BLaER1 treated with 17β-estradiol and CSF1 and Interleukin-3, amounts not matched to agents 10 nM and 100 nM (cell line): Measurements from ENCODE around the gene TMEM184A.

Experiments
- H3K27ac ChIP-seq, 11 experiments: shearing (Covaris generic); formaldehyde crosslinking; 2 replicates each; pipeline ENCODE4 v1.8.1; 2022
- H3K27me3 ChIP-seq, 11 experiments: shearing (Covaris generic); formaldehyde crosslinking; 2 replicates each; pipeline ENCODE4 v1.8.1; 2022
- H3K36me3 ChIP-seq, 11 experiments: shearing (Covaris generic); formaldehyde crosslinking; 2 replicates each; pipeline ENCODE4 v1.8.1; 2022
- H3K4me1 ChIP-seq, 10 experiments: shearing (Covaris generic); formaldehyde crosslinking; 2 replicates each; pipeline ENCODE4 v1.8.1; 2022
- H3K4me2 ChIP-seq, 11 experiments: shearing (Covaris generic); formaldehyde crosslinking; 2 replicates each; pipeline ENCODE4 v1.8.1; 2022
- H3K4me3 ChIP-seq, 10 experiments: shearing (Covaris generic); formaldehyde crosslinking; 2 replicates each; pipeline ENCODE4 v1.8.1; 2022
- H3K9ac ChIP-seq, 11 experiments: shearing (Covaris generic); formaldehyde crosslinking; 2 replicates each; pipeline ENCODE4 v1.8.1; 2022
- H3K9me3 ChIP-seq, 11 experiments: shearing (Covaris generic); formaldehyde crosslinking; replicated peaks in 1 of 11; 2 replicates each; pipeline ENCODE4 v1.8.1; 2022
- H4K20me1 ChIP-seq, 11 experiments: shearing (Covaris generic); formaldehyde crosslinking; 2 replicates each; pipeline ENCODE4 v1.8.1; 2022
- Cebpa-rat ChIP-seq, 11 experiments: shearing (Covaris generic); IDR thresholded peaks; 2 replicates each; pipeline ENCODE4 v1.8.1; 2022

TMEM184A gene

DNA sequence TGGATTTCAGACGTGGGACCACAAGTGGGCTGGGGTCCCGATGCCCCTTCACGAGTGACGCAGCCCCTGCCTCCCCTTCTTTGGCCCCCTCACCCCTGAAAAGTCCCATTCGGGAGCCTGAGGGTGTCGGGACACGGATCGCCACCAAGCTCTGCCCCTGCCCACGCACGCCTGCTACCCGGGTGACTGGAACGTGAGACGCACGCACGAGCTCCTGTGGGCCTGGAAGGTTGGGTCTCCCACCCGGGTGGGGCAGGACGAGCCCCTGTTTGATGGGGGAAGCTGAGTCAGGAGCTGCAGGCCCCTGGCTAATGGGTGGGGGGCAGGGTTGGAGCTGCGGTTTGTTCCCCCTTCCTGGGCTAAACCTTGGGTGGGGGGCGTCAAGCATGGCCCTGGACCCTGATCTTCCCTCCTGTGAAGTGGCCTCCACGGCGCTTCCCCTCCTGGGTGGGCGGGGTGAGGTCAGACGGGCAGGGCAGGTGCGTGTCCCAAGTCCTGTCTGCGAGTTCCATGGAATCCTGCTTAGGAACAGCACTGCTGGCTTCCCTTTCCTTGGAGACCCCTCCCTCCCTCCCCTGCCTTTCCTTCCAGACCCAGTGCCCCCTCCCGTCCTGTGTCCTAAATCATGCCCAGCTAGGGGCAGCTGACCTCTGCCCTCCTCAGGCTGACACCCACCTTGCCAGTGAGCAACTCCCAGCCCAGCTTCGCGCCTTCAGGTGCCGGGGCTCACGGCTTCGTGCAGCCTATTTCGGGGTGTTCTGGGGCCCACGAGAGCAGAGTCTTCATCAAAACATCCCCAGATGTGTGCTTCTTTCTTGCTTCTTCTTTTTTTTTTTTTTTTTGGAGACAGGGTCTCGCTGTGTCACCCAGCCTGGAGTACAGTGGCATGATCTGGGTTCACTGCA, 5.3 kb upstream of the TMEM184A start:
- no peaks in the 10 kb centered on the region for H3K9me3 ChIP-seq
- H3K27me3 ChIP-seq = no peaks in the 10 kb centered on the region
- peaks cover 0 to 6% (median 0%) of the 10 kb centered on the region in 11 experiments; a peak in 3 of 22 replicates for H3K36me3 ChIP-seq
- peaks cover 18 to 45% (median 33%) of the 10 kb centered on the region in 10 experiments for H3K4me1 ChIP-seq
- TF ChIP-seq Cebpa-rat (IDR thresholded peaks at IDR 0.05) = no peak
- no peak overlapping the region for H3K4me3 ChIP-seq
- H3K27ac ChIP-seq = no peak overlapping the region
- H4K20me1 ChIP-seq = 0 out of 22 replicates have a peak, but pooled peaks cover 0 to 9% (median 0%) of the 10 kb centered on the region in 11 experiments
- no peak overlapping the region for H3K9ac ChIP-seq
- no peak overlapping the region for H3K4me2 ChIP-seq

- H3K9ac ChIP-seq = no peak overlapping the region
- H3K4me1 ChIP-seq = peaks cover 19 to 45% (median 33%) of the 10 kb centered on the region in 10 experiments
- no peaks in the 10 kb centered on the region for H3K9me3 ChIP-seq
- peaks cover 0 to 6% (median 0%) of the 10 kb centered on the region in 11 experiments; a peak in 2 of 22 replicates for H3K36me3 ChIP-seq
- H3K4me2 ChIP-seq = no peak overlapping the region
- no peak for TF ChIP-seq Cebpa-rat (IDR thresholded peaks at IDR 0.05)
- H3K4me3 ChIP-seq = no peak overlapping the region
- H4K20me1 ChIP-seq = 0 out of 22 replicates have a peak, but pooled peaks cover 0 to 3% (median 0%) of the 10 kb centered on the region in 11 experiments
- H3K27me3 ChIP-seq = no peaks in the 10 kb centered on the region
- H3K27ac ChIP-seq = no peak overlapping the region
Observed at GRCh38 chr7:1560620-1561031, 4.6 kb upstream of the TMEM184A start.

DNA sequence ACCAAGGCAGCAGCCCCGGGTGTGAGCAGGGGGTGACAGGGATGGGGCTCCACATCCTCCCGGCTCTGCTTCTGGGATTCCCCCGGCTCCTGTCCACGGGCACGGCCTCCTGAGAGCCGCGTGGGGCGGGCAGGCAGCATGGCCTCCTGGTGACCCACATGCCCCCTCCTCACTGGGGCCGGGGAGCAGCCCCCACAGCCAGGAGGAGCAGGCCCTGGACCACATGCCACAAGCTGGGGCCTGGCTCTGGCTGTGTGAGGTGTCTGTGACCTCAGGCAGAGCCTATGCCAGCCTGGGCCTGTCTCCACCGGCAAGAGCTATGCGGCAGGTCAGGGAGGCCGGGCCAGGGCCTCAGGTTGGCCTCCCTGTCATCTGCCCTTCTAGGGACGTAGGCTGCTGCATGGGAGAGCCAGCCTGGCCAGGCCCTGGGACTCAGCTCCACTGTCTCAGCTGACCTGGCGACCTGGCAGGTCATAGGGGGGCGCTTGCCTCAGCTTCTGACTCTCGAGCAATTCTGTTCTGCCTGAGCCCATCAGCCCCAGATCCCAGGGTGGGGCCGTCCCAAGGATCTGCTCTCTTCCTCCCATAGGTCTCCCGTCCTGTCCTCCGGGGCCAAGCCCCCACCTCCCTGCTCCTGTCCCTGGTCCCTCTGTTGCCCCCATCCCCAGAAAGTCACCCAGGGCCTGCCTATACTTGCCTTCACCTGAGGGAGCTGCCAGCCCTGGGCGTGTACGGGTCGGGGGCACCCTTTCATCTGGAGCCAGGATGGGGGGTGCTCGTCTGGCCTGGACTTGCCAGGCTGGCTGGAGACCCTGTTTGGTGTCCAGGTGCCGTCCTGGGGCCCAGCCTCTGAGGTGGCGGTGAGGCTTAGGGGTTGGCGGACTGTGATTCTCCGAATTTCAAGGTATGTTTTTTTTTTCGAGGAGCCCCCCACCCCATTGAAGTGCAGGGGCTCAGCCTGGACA, 3.9 kb upstream of the TMEM184A start:
- H3K4me2 ChIP-seq = no peak overlapping the region
- H3K4me3 ChIP-seq = no peak overlapping the region
- H3K9ac ChIP-seq = peak overlapping the region in 2 of 11 experiments; percentile 10 to 14; a peak in 2 of 22 replicates
- peaks cover 25 to 45% (median 33%) of the 10 kb centered on the region in 10 experiments for H3K4me1 ChIP-seq
- no peak for TF ChIP-seq Cebpa-rat (IDR thresholded peaks at IDR 0.05)
- no peaks in the 10 kb centered on the region for H3K36me3 ChIP-seq
- no peaks in the 10 kb centered on the region for H3K27me3 ChIP-seq
- no peaks in the 10 kb centered on the region for H3K9me3 ChIP-seq
- H4K20me1 ChIP-seq = no peaks in the 10 kb centered on the region
- peak overlapping the region in 2 of 11 experiments; percentile 10 to 11; a peak in 1 of 22 replicates for H3K27ac ChIP-seq

DNA sequence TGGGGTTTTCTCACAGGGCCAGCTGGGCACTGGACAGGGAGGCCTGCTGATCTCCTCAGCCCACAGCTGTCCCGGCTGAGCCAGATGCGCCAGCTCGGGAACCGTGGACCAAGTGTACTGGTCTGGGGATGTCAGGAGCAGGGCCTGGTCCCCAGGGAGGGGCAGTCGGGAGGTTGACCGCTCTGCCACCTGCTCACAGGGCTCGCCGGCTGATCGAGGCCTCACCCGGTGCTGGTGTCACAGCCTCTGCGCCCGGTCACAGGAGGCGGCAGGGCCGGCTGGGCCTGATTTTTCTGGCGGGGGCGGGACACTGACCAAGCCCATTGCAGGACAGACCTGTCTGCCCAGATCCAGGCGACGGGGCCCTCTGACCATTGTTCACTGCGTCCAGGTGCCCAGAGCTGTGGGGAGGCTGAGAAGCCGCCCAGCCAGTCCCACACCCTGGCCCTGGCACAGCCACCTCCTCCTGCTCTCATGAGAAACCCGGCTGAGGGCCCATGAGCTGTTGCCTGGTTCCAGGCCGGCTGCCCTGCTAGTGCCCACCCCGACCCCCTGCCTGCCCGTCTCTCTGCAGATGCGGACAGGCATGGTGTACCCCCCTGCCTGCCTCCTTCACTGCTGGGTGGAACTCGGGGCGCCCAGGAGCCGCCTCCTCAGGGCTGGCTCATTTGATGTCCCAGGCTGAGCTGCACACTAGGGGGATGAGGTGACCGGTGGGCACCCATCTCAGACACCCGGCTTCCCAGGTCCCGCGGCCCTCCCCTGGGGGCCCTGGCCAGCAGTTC, 3.0 kb upstream of the TMEM184A start:
- Histone ChIP-seq H3K4me2 (no peak overlapping the region), H3K27ac (peak overlapping the region in 1 of 11 experiments; percentile 10; a peak in 1 of 22 replicates)
- TF ChIP-seq Cebpa-rat (IDR thresholded peaks at IDR 0.05) = no peak

GRCh38 chr7:1558181-1558811, 2.3 kb upstream of the TMEM184A start:
- Histone ChIP-seq H3K9ac (0 out of 22 replicates have a peak overlapping the region, but pooled peaks of 2 of the 11 experiments have one; percentile 4), H3K4me3 (no peak overlapping the region), H3K9me3 (no peaks in the 10 kb centered on the region), H3K4me1 (peaks cover 15 to 43% (median 25%) of the 10 kb centered on the region in 10 experiments), H3K4me2 (no peak overlapping the region), H4K20me1 (peaks cover 0 to 6% (median 0%) of the 10 kb centered on the region in 11 experiments; a peak in 1 of 22 replicates), H3K27me3 (no peaks in the 10 kb centered on the region), H3K27ac (no peak overlapping the region), H3K36me3 (no peaks in the 10 kb centered on the region)
- no peak for TF ChIP-seq Cebpa-rat (IDR thresholded peaks at IDR 0.05)

More for the DNA sequence above, 3.0 kb upstream of the TMEM184A start:
- Histone ChIP-seq H3K36me3 (no peaks in the 10 kb centered on the region), H3K4me1 (peaks cover 21 to 45% (median 32%) of the 10 kb centered on the region in 10 experiments), H3K27me3 (no peaks in the 10 kb centered on the region), H3K4me3 (no peak overlapping the region), H4K20me1 (peaks cover 0 to 6% (median 0%) of the 10 kb centered on the region in 11 experiments; a peak in 1 of 22 replicates), H3K9me3 (no peaks in the 10 kb centered on the region), H3K9ac (peak overlapping the region in 3 of 11 experiments; percentile 4 to 10 (median 4); a peak in 1 of 22 replicates)

DNA sequence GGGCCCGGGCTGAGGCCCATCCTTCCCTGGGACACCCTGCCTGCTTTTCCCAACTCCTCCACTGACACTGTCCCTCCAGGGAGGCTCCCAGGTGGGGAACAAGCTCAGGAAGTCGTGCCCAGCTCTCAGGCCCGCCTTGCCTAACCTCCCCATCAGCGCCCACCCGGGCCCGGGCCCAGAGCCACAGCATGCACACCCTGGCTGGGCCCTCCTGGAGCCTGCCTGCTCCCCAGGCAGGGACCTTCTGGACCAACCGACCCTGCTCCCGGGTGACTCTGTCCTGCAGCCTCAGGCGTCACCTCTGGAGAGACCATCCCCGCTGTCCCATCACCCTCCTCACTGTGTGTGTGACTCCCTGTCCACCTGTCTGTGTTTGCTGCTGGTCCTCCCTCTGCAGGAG, 1.8 kb upstream of the TMEM184A start:
- no peak overlapping the region for H3K27ac ChIP-seq

DNA sequence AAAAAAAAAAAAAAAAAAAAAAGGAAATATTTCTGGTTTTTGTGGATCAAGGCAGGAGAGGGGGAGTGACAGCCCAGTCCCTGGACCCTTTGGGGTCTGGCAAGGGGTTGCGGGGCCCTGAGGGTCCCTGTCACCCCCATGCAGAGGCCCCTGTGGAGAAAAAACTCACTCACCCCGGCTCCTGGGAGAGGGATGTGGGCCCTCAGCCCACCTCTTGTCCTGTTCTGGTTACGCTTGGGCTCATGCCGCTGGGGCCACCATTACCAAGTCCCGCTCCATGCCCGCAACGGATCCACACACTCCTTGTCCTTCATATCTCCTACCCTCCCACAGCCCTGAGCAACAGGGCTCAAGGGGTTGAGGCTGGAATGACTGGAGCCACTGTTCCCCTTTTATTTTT, 1.0 kb upstream of the TMEM184A start:
- H3K4me2 ChIP-seq = peak overlapping the region in 3 of 11 experiments; percentile 87 to 94 (median 92); a peak in 3 of 22 replicates
- H3K4me1 ChIP-seq = peaks cover 15 to 49% (median 25%) of the 10 kb centered on the region in 10 experiments
- TF ChIP-seq Cebpa-rat (IDR thresholded peaks at IDR 0.05) = no peak
- H4K20me1 ChIP-seq = peaks cover 0 to 6% (median 0%) of the 10 kb centered on the region in 11 experiments; a peak in 2 of 22 replicates
- H3K9ac ChIP-seq = no peak overlapping the region
- no peaks in the 10 kb centered on the region for H3K9me3 ChIP-seq
- no peaks in the 10 kb centered on the region for H3K36me3 ChIP-seq
- no peaks in the 10 kb centered on the region for H3K27me3 ChIP-seq
- H3K27ac ChIP-seq = no peak overlapping the region
- no peak overlapping the region for H3K4me3 ChIP-seq

More for the DNA sequence above, 1.8 kb upstream of the TMEM184A start:
- peaks cover 0 to 6% (median 0%) of the 10 kb centered on the region in 11 experiments; a peak in 1 of 22 replicates for H4K20me1 ChIP-seq
- H3K9me3 ChIP-seq = no peaks in the 10 kb centered on the region
- peaks cover 15 to 42% (median 24%) of the 10 kb centered on the region in 10 experiments for H3K4me1 ChIP-seq
- H3K4me3 ChIP-seq = no peak overlapping the region
- H3K36me3 ChIP-seq = no peaks in the 10 kb centered on the region
- H3K27me3 ChIP-seq = no peaks in the 10 kb centered on the region
- no peak overlapping the region for H3K4me2 ChIP-seq
- H3K9ac ChIP-seq = no peak overlapping the region
- no peak for TF ChIP-seq Cebpa-rat (IDR thresholded peaks at IDR 0.05)
